CD8-positive, alpha-beta memory T cell (primary cell): ENCODE results near the gene PDGFRB. TPM values are rescaled to one million over a fixed set of nuclear protein-coding genes. Genes with fewer than 3 reads are reported as not detected.

Source experiments
- CTCF ChIA-PET: fragments of 350-600 bp; sonication (Branson Sonifier 250); formaldehyde crosslinking; loops from one replicate; lab custom pipeline; 2021; ENCODE audit warnings: antibody characterized with exemption; lab: Charles Lee
- POLR2A ChIA-PET: fragments of 350-600 bp; sonication (Branson Sonifier 250); formaldehyde crosslinking; loops from one replicate; lab custom pipeline; 2021; ENCODE audit warnings: antibody characterized with exemption; lab: Charles Lee
- DNase-seq, 5 donors: peaks; one replicate each; pipeline versions ENCODE4 v3.0.0 to v3.0.0-alpha.2; 2020 to 2022; ENCODE audit warnings: mixed read lengths in 1 of 5
- H3K27ac ChIP-seq: one replicate; pipeline ENCODE4 v1.7.0; 2013; ENCODE audit warnings: low read depth, mild to moderate bottlenecking, low read length, moderate library complexity
- H3K27me3 ChIP-seq: 2 replicates; pipeline ENCODE4 v1.7.0; 2013; ENCODE audit warnings: low read length, mild to moderate bottlenecking; ENCODE audit not compliant: insufficient read depth, poor library complexity, severe bottlenecking
- H3K36me3 ChIP-seq: 2 replicates; pipeline ENCODE4 v1.7.0; 2013; ENCODE audit warnings: mild to moderate bottlenecking, low read length, moderate library complexity; ENCODE audit not compliant: insufficient read depth
- H3K4me1 ChIP-seq: 2 replicates; pipeline ENCODE4 v1.7.0; 2013; ENCODE audit warnings: mild to moderate bottlenecking, low read length, moderate library complexity; ENCODE audit not compliant: insufficient read depth
- H3K4me3 ChIP-seq: 2 replicates; pipeline ENCODE4 v1.7.0; 2013; ENCODE audit warnings: mild to moderate bottlenecking, low read length
- H3K9me3 ChIP-seq: 2 replicates; pipeline ENCODE4 v1.7.0; 2013; ENCODE audit warnings: mild to moderate bottlenecking, low read length
- H3K27ac Mint-ChIP-seq, 8 donors: one replicate each; pipeline ENCODE4 v1.8.0; 2020 to 2021; ENCODE audit warnings: mixed read lengths in 8 of 8, mild to moderate bottlenecking in 6 of 8, inconsistent platforms in 3 of 8, moderate library complexity in 3 of 8
- H3K27me3 Mint-ChIP-seq, 2 donors: one replicate each; pipeline ENCODE4 v1.8.0; 2020 to 2021; ENCODE audit warnings: mixed read lengths in 2 of 2, mild to moderate bottlenecking in 1 of 2, moderate library complexity in 1 of 2
- H3K36me3 Mint-ChIP-seq, 3 donors: one replicate each; pipeline ENCODE4 v1.8.0; 2020 to 2021; ENCODE audit warnings: mixed read lengths in 3 of 3, inconsistent platforms in 1 of 3, mild to moderate bottlenecking in 1 of 3
- H3K4me1 Mint-ChIP-seq, 3 donors: one replicate each; pipeline ENCODE4 v1.8.0; 2020 to 2021; ENCODE audit warnings: mixed read lengths in 3 of 3, inconsistent platforms in 1 of 3, mild to moderate bottlenecking in 1 of 3
- H3K4me3 Mint-ChIP-seq, 7 donors: one replicate each; pipeline ENCODE4 v1.8.0; 2020 to 2021; ENCODE audit warnings: mixed read lengths in 7 of 7, mild to moderate bottlenecking in 6 of 7, moderate library complexity in 4 of 7, inconsistent platforms in 2 of 7
- H3K9me3 Mint-ChIP-seq, 5 donors: one replicate each; pipeline ENCODE4 v1.8.0; 2020 to 2022; ENCODE audit warnings: mixed read lengths in 5 of 5, mild to moderate bottlenecking in 3 of 5, moderate library complexity in 2 of 5, inconsistent platforms in 1 of 5
- polyA plus RNA-seq: library from polyadenylated mRNA; unstranded; fragments of 300-500 nt; fragmentation: Illumina TruSeq; gene quantifications from one replicate; pipeline ENCODE4 v1.2.3, GENCODE V29; 2021
- total RNA-seq, 2 experiments: library from RNA; stranded (reverse); gene quantifications; one replicate each; pipeline ENCODE4 v1.2.3, GENCODE V29; 2021

Gene PDGFRB
- total and polyA plus RNA-seq, 3 experiments from 2014 or later = 0.66 to 2.0 (median 0.81) TPM

- no peak for DNase-seq
- Histone ChIP-seq H3K27me3 (no peaks in the 10 kb centered on the region), H3K27ac (no peak overlapping the region), H3K9me3 (no peaks in the 10 kb centered on the region), H3K4me3 (no peak overlapping the region), H3K36me3 (no peaks in the 10 kb centered on the region), H3K4me1 (no peaks in the 10 kb centered on the region)
- H3K36me3 Mint-ChIP-seq = no peaks in the 10 kb centered on the region
- H3K4me1 Mint-ChIP-seq = no peaks in the 10 kb centered on the region
- peaks cover 10 to 23% of the 10 kb centered on the region in 2 donors for H3K27me3 Mint-ChIP-seq
- H3K27ac Mint-ChIP-seq = no peak overlapping the region
- no peak overlapping the region for H3K4me3 Mint-ChIP-seq
- ChIA-PET POLR2A (no interaction called here), CTCF (no interaction called here)
- no peaks in the 10 kb centered on the region for H3K9me3 Mint-ChIP-seq
Measured at GRCh38 chr5:150107909-150108447, 47.7 kb downstream of the PDGFRB start.

- Mint-ChIP-seq H3K4me3 (no peak overlapping the region), H3K36me3 (no peaks in the 10 kb centered on the region), H3K9me3 (no peaks in the 10 kb centered on the region), H3K27ac (no peak overlapping the region), H3K4me1 (no peaks in the 10 kb centered on the region), H3K27me3 (peaks cover 10 to 18% of the 10 kb centered on the region in 2 donors)
- no peak overlapping the region for H3K4me3 ChIP-seq
- no peaks in the 10 kb centered on the region for H3K27me3 ChIP-seq
- no peak for DNase-seq
- no peaks in the 10 kb centered on the region for H3K4me1 ChIP-seq
- ChIA-PET POLR2A (no interaction called here), CTCF (no interaction called here)
- no peaks in the 10 kb centered on the region for H3K36me3 ChIP-seq
- H3K27ac ChIP-seq = no peak overlapping the region
- H3K9me3 ChIP-seq = no peaks in the 10 kb centered on the region
Measured at GRCh38 chr5:150106674-150107426, 48.8 kb downstream of the PDGFRB start.

- DNase-seq = no peak
- H3K27me3 ChIP-seq = no peaks in the 10 kb centered on the region
- ChIA-PET CTCF (no interaction called here), POLR2A (no interaction called here)
- Mint-ChIP-seq H3K4me1 (no peaks in the 10 kb centered on the region), H3K27ac (no peak overlapping the region), H3K4me3 (no peak overlapping the region), H3K9me3 (no peaks in the 10 kb centered on the region), H3K36me3 (no peaks in the 10 kb centered on the region), H3K27me3 (peaks cover 10 to 15% of the 10 kb centered on the region in 2 donors)
- no peak overlapping the region for H3K27ac ChIP-seq
- no peaks in the 10 kb centered on the region for H3K4me1 ChIP-seq
- H3K36me3 ChIP-seq = no peaks in the 10 kb centered on the region
- H3K4me3 ChIP-seq = no peak overlapping the region
- no peaks in the 10 kb centered on the region for H3K9me3 ChIP-seq
Measured at GRCh38 chr5:150105928-150106615, 49.6 kb downstream of the PDGFRB start.

GRCh38 chr5:150104550-150104870, 51.1 kb downstream of the PDGFRB start:
- H3K9me3 ChIP-seq = no peaks in the 10 kb centered on the region
- no peak overlapping the region for H3K4me3 Mint-ChIP-seq
- H3K4me3 ChIP-seq = no peak overlapping the region
- peaks cover 8 to 12% of the 10 kb centered on the region in 2 donors for H3K27me3 Mint-ChIP-seq
- H3K27ac Mint-ChIP-seq = no peak overlapping the region
- H3K4me1 ChIP-seq = no peaks in the 10 kb centered on the region
- DNase-seq = no peak
- no peaks in the 10 kb centered on the region for H3K36me3 Mint-ChIP-seq
- H3K9me3 Mint-ChIP-seq = no peaks in the 10 kb centered on the region
- no peaks in the 10 kb centered on the region for H3K27me3 ChIP-seq
- CTCF ChIA-PET = interaction anchor here (1.3 kb wide), 1 partner anchor 18 kb away, joined by 4 read pairs; the partner anchor contains the start of gene CSF1R
- no peaks in the 10 kb centered on the region for H3K36me3 ChIP-seq
- H3K27ac ChIP-seq = no peak overlapping the region
- H3K4me1 Mint-ChIP-seq = no peaks in the 10 kb centered on the region
- POLR2A ChIA-PET = no interaction called here

- Histone ChIP-seq H3K4me1 (no peaks in the 10 kb centered on the region), H3K36me3 (no peaks in the 10 kb centered on the region), H3K27ac (no peak overlapping the region), H3K4me3 (no peak overlapping the region), H3K9me3 (no peaks in the 10 kb centered on the region), H3K27me3 (no peaks in the 10 kb centered on the region)
- ChIA-PET CTCF (interaction anchor here (1.3 kb wide), 1 partner anchor 17 kb away, joined by 4 read pairs; the partner anchor contains the start of gene CSF1R), POLR2A (no interaction called here)
- DNase-seq = no peak
- Mint-ChIP-seq H3K27me3 (peaks cover 8% of the 10 kb centered on the region in 2 donors), H3K4me3 (no peak overlapping the region), H3K27ac (peak overlapping the region in 1 of 8 donors; percentile 42), H3K9me3 (no peaks in the 10 kb centered on the region), H3K4me1 (no peaks in the 10 kb centered on the region), H3K36me3 (no peaks in the 10 kb centered on the region)
Measured at GRCh38 chr5:150103678-150104549, 51.7 kb downstream of the PDGFRB start.

GRCh38 chr5:150101023-150101422, 54.6 kb downstream of the PDGFRB start:
- Histone ChIP-seq H3K36me3 (no peaks in the 10 kb centered on the region), H3K9me3 (no peaks in the 10 kb centered on the region), H3K4me3 (no peak overlapping the region), H3K27me3 (no peaks in the 10 kb centered on the region), H3K4me1 (no peaks in the 10 kb centered on the region), H3K27ac (no peak overlapping the region)
- H3K36me3 Mint-ChIP-seq = no peaks in the 10 kb centered on the region
- peaks cover 0 to 2% of the 10 kb centered on the region in 2 donors for H3K27me3 Mint-ChIP-seq
- H3K9me3 Mint-ChIP-seq = no peaks in the 10 kb centered on the region
- ChIA-PET CTCF (no interaction called here), POLR2A (no interaction called here)
- no peak overlapping the region for H3K27ac Mint-ChIP-seq
- no peaks in the 10 kb centered on the region for H3K4me1 Mint-ChIP-seq
- no peak overlapping the region for H3K4me3 Mint-ChIP-seq
- DNase-seq = no peak

- Mint-ChIP-seq H3K27me3 (peaks cover 0 to 20% of the 10 kb centered on the region in 2 donors), H3K4me3 (no peak overlapping the region), H3K4me1 (no peaks in the 10 kb centered on the region)
Measured at GRCh38 chr5:150097152-150097551, 58.5 kb downstream of the PDGFRB start.

More at GRCh38 chr5:150097152-150097551, 58.5 kb downstream of the PDGFRB start:
- no peak overlapping the region for H3K27ac ChIP-seq
- DNase-seq = no peak
- no peaks in the 10 kb centered on the region for H3K4me1 ChIP-seq
- POLR2A ChIA-PET = no interaction called here
- no peaks in the 10 kb centered on the region for H3K36me3 ChIP-seq
- H3K27me3 ChIP-seq = no peaks in the 10 kb centered on the region
- Mint-ChIP-seq H3K36me3 (no peaks in the 10 kb centered on the region), H3K27ac (peak overlapping the region in 1 of 8 donors; percentile 20), H3K9me3 (no peaks in the 10 kb centered on the region)
- H3K4me3 ChIP-seq = no peak overlapping the region
- CTCF ChIA-PET = no interaction called here
- no peaks in the 10 kb centered on the region for H3K9me3 ChIP-seq
